Hepatocyte (in vitro differentiated cells): ENCODE results near the gene CRISPLD2. TPM values are rescaled to one million over a fixed set of nuclear protein-coding genes. Genes with fewer than 3 reads are reported as not detected.

Experiments
- DNase-seq: peaks from one replicate; pipeline ENCODE4 v3.0.0-alpha.2; 2016; ENCODE audit warnings: low spot score
- H2AFZ ChIP-seq: fragments of 200-600 bp; sonication (generic); 2 replicates; pipeline ENCODE4 v1.6.0; 2016; ENCODE audit warnings: antibody characterized with exemption, mild to moderate bottlenecking
- H3K27ac ChIP-seq: fragments of 200-600 bp; sonication (generic); 2 replicates; pipeline ENCODE4 v1.5.1; 2016; ENCODE audit warnings: mild to moderate bottlenecking
- H3K27me3 ChIP-seq: fragments of 200-600 bp; sonication (generic); 2 replicates; pipeline ENCODE4 v1.6.1; 2016
- H3K36me3 ChIP-seq: fragments of 200-600 bp; sonication (generic); replicated peaks from 2 replicates; pipeline ENCODE4 v1.5.1; 2016; ENCODE audit warnings: low read depth; ENCODE audit not compliant: insufficient read depth
- H3K4me1 ChIP-seq: fragments of 200-600 bp; sonication (generic); 2 replicates; pipeline ENCODE4 v1.5.1; 2016; ENCODE audit warnings: mild to moderate bottlenecking, moderate library complexity; ENCODE audit not compliant: insufficient read depth
- H3K4me2 ChIP-seq: fragments of 200-600 bp; sonication (generic); 2 replicates; pipeline ENCODE4 v1.6.0; 2016
- H3K4me3 ChIP-seq: fragments of 200-600 bp; sonication (generic); 2 replicates; pipeline ENCODE4 v1.5.1; 2016; ENCODE audit warnings: mild to moderate bottlenecking
- H3K79me2 ChIP-seq: fragments of 200-600 bp; sonication (generic); 2 replicates; pipeline ENCODE4 v1.6.0; 2017; ENCODE audit warnings: mild to moderate bottlenecking
- H3K9me2 ChIP-seq: fragments of 200-600 bp; sonication (generic); replicated peaks from 2 replicates; pipeline ENCODE4 v1.6.0; 2017; ENCODE audit warnings: mild to moderate bottlenecking; ENCODE audit not compliant: insufficient read depth
- H3K9me3 ChIP-seq: fragments of 200-600 bp; sonication (generic); 2 replicates; pipeline ENCODE4 v1.5.1; 2016; ENCODE audit warnings: low read depth, mild to moderate bottlenecking
- H4K20me1 ChIP-seq: fragments of 200-600 bp; sonication (generic); 2 replicates; pipeline ENCODE4 v1.6.0; 2016; ENCODE audit warnings: mild to moderate bottlenecking; ENCODE audit not compliant: insufficient read depth, poor library complexity, severe bottlenecking
- EZH2 ChIP-seq: fragments of 200-600 bp; sonication (generic); IDR thresholded peaks from 2 replicates; pipeline ENCODE4 v1.6.1; 2016; ENCODE audit warnings: antibody characterized with exemption, mild to moderate bottlenecking, borderline replicate concordance
- EZH2phosphoT487 ChIP-seq: fragments of 200-600 bp; sonication (generic); IDR thresholded peaks from one replicate; pipeline ENCODE4 v1.6.1; 2018; ENCODE audit warnings: antibody characterized with exemption, mild to moderate bottlenecking, low read depth, moderate library complexity; ENCODE audit not compliant: unreplicated experiment, severe bottlenecking
- WGBS: methylation state at CpG from one replicate; pipeline ENCODE4 v1.1.6; 2016; ENCODE audit warnings: low lambda C conversion rate; ENCODE audit errors: missing lambda C conversion rate; 5-methylcytosine and 5-hydroxymethylcytosine counted together
- polyA plus RNA-seq: library from polyadenylated mRNA; unstranded; fragments of >200 nt; fragmentation: Nextera tagmentation; extraction: Ambion mirVana; gene quantifications from 2 replicates; pipeline ENCODE4 v1.2.1, GENCODE V29; 2016
- total RNA-seq: library from RNA; depleted of rRNA; stranded (reverse); fragments of >200 nt; gene quantifications from 2 replicates; pipeline ENCODE4 v1.2.3, GENCODE V29; 2014
- TF ChIP-seq, protein P1 (sequence below): fragments of 200-600 bp; sonication (generic); IDR thresholded peaks from 2 replicates; pipeline ENCODE4 v1.5.1; 2016; ENCODE audit warnings: antibody characterized with exemption, mild to moderate bottlenecking; ENCODE audit not compliant: poor library complexity

CRISPLD2 gene
- total and polyA plus RNA-seq, 2 experiments from 2014 or later: 281 to 315 TPM

DNA sequence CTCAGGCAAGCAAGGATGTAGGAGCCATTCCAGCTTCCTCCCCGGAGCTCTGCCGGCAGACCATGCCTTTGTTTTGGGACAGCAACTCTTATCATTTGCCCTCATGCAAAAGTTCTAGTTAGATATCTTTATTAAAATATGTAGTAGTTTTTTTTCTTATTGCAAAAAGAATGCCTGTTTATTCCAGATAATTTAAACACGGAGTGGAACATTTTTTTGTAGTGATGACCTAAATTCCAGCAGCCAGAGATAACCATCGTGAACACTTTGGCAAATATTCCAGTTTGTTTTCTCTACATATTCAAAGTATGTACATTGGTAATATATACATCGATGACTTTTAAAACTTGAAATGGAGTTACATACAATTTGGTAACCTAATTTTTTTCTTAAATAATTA lies 54.8 kb downstream of the CRISPLD2 start:
- H4K20me1 ChIP-seq: no peaks in the 10 kb centered on the region
- no peak overlapping the region for H3K4me3 ChIP-seq
- no peak overlapping the region for H3K4me2 ChIP-seq
- TF ChIP-seq EZH2phosphoT487 (no peak), EZH2 (no peak)
- TF ChIP-seq, protein P1, sequence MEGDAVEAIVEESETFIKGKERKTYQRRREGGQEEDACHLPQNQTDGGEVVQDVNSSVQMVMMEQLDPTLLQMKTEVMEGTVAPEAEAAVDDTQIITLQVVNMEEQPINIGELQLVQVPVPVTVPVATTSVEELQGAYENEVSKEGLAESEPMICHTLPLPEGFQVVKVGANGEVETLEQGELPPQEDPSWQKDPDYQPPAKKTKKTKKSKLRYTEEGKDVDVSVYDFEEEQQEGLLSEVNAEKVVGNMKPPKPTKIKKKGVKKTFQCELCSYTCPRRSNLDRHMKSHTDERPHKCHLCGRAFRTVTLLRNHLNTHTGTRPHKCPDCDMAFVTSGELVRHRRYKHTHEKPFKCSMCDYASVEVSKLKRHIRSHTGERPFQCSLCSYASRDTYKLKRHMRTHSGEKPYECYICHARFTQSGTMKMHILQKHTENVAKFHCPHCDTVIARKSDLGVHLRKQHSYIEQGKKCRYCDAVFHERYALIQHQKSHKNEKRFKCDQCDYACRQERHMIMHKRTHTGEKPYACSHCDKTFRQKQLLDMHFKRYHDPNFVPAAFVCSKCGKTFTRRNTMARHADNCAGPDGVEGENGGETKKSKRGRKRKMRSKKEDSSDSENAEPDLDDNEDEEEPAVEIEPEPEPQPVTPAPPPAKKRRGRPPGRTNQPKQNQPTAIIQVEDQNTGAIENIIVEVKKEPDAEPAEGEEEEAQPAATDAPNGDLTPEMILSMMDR: no peak
- DNase-seq: no peak
- H3K27ac ChIP-seq: peak overlapping the region; percentile 64
- H3K4me1 ChIP-seq: no peaks in the 10 kb centered on the region
- H3K36me3 ChIP-seq: no peaks in the 10 kb centered on the region
- no peaks in the 10 kb centered on the region for H3K9me2 ChIP-seq
- H3K27me3 ChIP-seq: no peaks in the 10 kb centered on the region
- H3K9me3 ChIP-seq: no peaks in the 10 kb centered on the region
- 76% methylated on average over 5 of the region's 5 CpGs for WGBS
- no peak overlapping the region for H2AFZ ChIP-seq
- H3K79me2 ChIP-seq: no peaks in the 10 kb centered on the region

DNA sequence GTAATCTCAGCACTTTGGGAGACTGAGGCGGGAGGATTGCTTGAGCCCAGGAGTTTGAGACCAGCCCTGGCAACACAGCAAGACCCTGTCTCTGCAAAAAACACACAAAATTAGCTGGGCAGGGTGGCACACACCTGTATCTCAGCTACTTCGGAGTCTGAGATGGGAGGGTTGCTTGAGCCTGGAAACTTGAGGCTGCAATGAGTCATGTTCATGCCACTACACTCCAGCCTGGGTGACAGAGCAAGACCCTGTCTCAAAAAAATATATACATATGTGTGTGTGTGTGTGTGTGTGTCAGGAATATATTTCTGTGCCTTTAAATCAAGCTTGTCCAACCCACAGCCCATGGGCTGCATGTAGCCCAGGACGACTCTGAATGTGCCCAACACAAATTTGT lies 55.2 kb downstream of the CRISPLD2 start:
- WGBS: 84% methylated on average over 3 of the region's 3 CpGs
- H3K27me3 ChIP-seq: no peaks in the 10 kb centered on the region
- no peaks in the 10 kb centered on the region for H3K36me3 ChIP-seq
- H3K4me3 ChIP-seq: no peak overlapping the region
- H3K27ac ChIP-seq: peak overlapping the region; percentile 22
- no peaks in the 10 kb centered on the region for H4K20me1 ChIP-seq
- no peaks in the 10 kb centered on the region for H3K4me1 ChIP-seq
- no peaks in the 10 kb centered on the region for H3K79me2 ChIP-seq
- H3K9me3 ChIP-seq: no peaks in the 10 kb centered on the region
- TF ChIP-seq EZH2phosphoT487: no peak
- TF ChIP-seq, protein P1: no peak
- no peak for TF ChIP-seq EZH2
- no peak overlapping the region for H3K4me2 ChIP-seq
- DNase-seq: no peak
- no peak overlapping the region for H2AFZ ChIP-seq
- no peaks in the 10 kb centered on the region for H3K9me2 ChIP-seq

DNA sequence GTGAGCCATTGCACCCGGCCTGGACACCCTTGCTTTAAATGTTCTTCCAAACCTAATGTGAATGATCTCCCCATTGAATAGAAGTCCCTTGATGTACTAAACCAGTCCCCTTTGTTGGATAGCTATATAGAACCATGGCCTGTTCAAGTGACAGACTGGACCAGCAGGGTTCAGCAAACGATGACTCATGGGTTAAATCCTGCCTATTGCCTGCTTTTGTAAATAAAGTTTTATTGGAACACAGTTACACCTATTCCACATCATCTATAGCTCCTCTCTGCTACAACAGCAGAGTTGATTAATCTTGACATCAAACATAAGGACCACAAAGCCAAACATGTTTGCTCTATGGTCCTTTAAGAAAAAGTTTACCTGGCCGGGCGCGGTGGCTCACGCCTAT lies 56.1 kb downstream of the CRISPLD2 start:
- 93% methylated on average over 6 of the region's 6 CpGs for WGBS
- Histone ChIP-seq H4K20me1 (no peaks in the 10 kb centered on the region), H3K4me1 (no peaks in the 10 kb centered on the region), H2AFZ (no peak overlapping the region), H3K4me3 (no peak overlapping the region), H3K27ac (no peak overlapping the region), H3K9me2 (no peaks in the 10 kb centered on the region), H3K27me3 (no peaks in the 10 kb centered on the region), H3K36me3 (no peaks in the 10 kb centered on the region), H3K79me2 (no peaks in the 10 kb centered on the region), H3K4me2 (no peak overlapping the region), H3K9me3 (no peaks in the 10 kb centered on the region)
- no peak for DNase-seq
- TF ChIP-seq EZH2phosphoT487: no peak
- TF ChIP-seq EZH2: no peak
- TF ChIP-seq, protein P1: no peak
